PC-3 (cell line): ENCODE results near the gene TNNT1. TPM values are rescaled to one million over a fixed set of nuclear protein-coding genes. Genes with fewer than 3 reads are reported as not detected.

ENCODE experiments used
- ATAC-seq: fragments of 200-7000 bp; cut with Tn5 transposase; 2 replicates; pipeline ENCODE4 v1.9.1; 2020; ENCODE audit warnings: mild to moderate bottlenecking, moderate library complexity
- BruUV-seq: library from RNA; stranded (reverse); fragments of 400-500 nt; replicated peaks from 2 replicates; lab custom pipeline; 2021; lab: Mats Ljungman, UMichigan
- CTCF ChIA-PET: fragments of 300-600 bp; sonication (Branson Sonifier 250); formaldehyde crosslinking; loops from one replicate; lab custom pipeline; 2022; ENCODE audit warnings: antibody characterized with exemption; lab: Charles Lee
- POLR2A ChIA-PET: fragments of 300-600 bp; sonication (Branson Sonifier 250); formaldehyde crosslinking; loops from one replicate; lab custom pipeline; 2022; ENCODE audit warnings: antibody characterized with exemption; ENCODE audit not compliant: unreplicated experiment; lab: Charles Lee
- DNase-seq: peaks from one replicate; pipeline ENCODE4 v3.0.0-alpha.2; 2015
- H2AFZ ChIP-seq: fragments of 300-600 bp; sonication (generic); 2 replicates; pipeline ENCODE4 v1.6.0; 2016; ENCODE audit warnings: antibody characterized with exemption, low read length
- H3F3A ChIP-seq: fragments of 300-600 bp; sonication (generic); one replicate; pipeline ENCODE4 v1.6.0; 2017; ENCODE audit warnings: antibody characterized with exemption, low read length, control low read depth, mild to moderate bottlenecking; ENCODE audit not compliant: unreplicated experiment
- H3K27ac ChIP-seq: fragments of 300-600 bp; sonication (generic); 2 replicates; pipeline ENCODE4 v1.5.1; 2016; ENCODE audit warnings: mild to moderate bottlenecking, low read length
- H3K27me3 ChIP-seq: fragments of 300-600 bp; sonication (generic); 2 replicates; pipeline ENCODE4 v1.6.1; 2016; ENCODE audit warnings: low read length, mixed read lengths
- H3K36me3 ChIP-seq: fragments of 300-600 bp; sonication (generic); 2 replicates; pipeline ENCODE4 v1.6.1; 2016; ENCODE audit warnings: low read depth, mixed run types, low read length, mixed read lengths
- H3K4me1 ChIP-seq: fragments of 300-600 bp; sonication (generic); 2 replicates; pipeline ENCODE4 v1.5.1; 2016; ENCODE audit warnings: low read length; ENCODE audit not compliant: insufficient read depth
- H3K4me2 ChIP-seq: fragments of 300-600 bp; sonication (generic); 2 replicates; pipeline ENCODE4 v1.6.0; 2016; ENCODE audit warnings: low read length
- H3K4me3 ChIP-seq: fragments of 300-600 bp; sonication (generic); 2 replicates; pipeline ENCODE4 v1.5.1; 2016; ENCODE audit warnings: mild to moderate bottlenecking, low read length, mixed read lengths
- H3K79me2 ChIP-seq: fragments of 300-600 bp; sonication (generic); 2 replicates; pipeline ENCODE4 v1.6.1; 2017; ENCODE audit warnings: low read length, mixed read lengths
- H3K9ac ChIP-seq: fragments of 300-600 bp; sonication (generic); 2 replicates; pipeline ENCODE4 v1.6.0; 2016; ENCODE audit warnings: mild to moderate bottlenecking, low read length
- H3K9me2 ChIP-seq: fragments of 300-600 bp; sonication (generic); replicated peaks from 2 replicates; pipeline ENCODE4 v1.6.1; 2016; ENCODE audit warnings: mixed run types, low read length, mixed read lengths
- H3K9me3 ChIP-seq: fragments of 300-600 bp; sonication (generic); 2 replicates; pipeline ENCODE4 v1.6.1; 2016; ENCODE audit warnings: low read length, mixed read lengths
- H4K20me1 ChIP-seq: fragments of 300-600 bp; sonication (generic); 2 replicates; pipeline ENCODE4 v1.6.1; 2016; ENCODE audit warnings: low read length, mixed read lengths
- EZH2 ChIP-seq: fragments of 300-600 bp; sonication (generic); IDR thresholded peaks from one replicate; pipeline ENCODE4 v1.6.1; 2017; ENCODE audit warnings: antibody characterized with exemption, mild to moderate bottlenecking, low read length; ENCODE audit not compliant: unreplicated experiment
- EZH2phosphoT487 ChIP-seq: fragments of 300-600 bp; sonication (generic); IDR thresholded peaks from 2 replicates; pipeline ENCODE4 v1.6.1; 2018; ENCODE audit warnings: mild to moderate bottlenecking, antibody characterized with exemption, low read length, borderline replicate concordance
- intact Hi-C: fragments of 100-400 bp; cut with micrococcal nuclease; formaldehyde crosslinking; loops from 2 replicates; pipeline ENCODE4 v1.9.0; 2023
- total RNA-seq: library from RNA; depleted of rRNA; stranded (reverse); fragments of >200 nt; gene quantifications from 2 replicates; pipeline ENCODE4 v1.2.3, GENCODE V29; 2014
- TF ChIP-seq, protein P1 (sequence below): fragments of 300-600 bp; sonication (generic); conservative IDR thresholded peaks from 2 replicates; pipeline ENCODE4 v1.5.1; 2017; ENCODE audit warnings: antibody characterized with exemption, low read depth, mild to moderate bottlenecking, low read length

Gene TNNT1
- total RNA-seq, 1 experiment from 2014 or later, result 266 TPM

- peaks cover 21% of the 10 kb centered on the region for H3K4me1 ChIP-seq
- no peaks in the 10 kb centered on the region for H3K36me3 ChIP-seq
- H3K4me2 ChIP-seq, result no peak overlapping the region
- no peak overlapping the region for H3K9ac ChIP-seq
- H3K27me3 ChIP-seq, result peaks cover 6% of the 10 kb centered on the region
- TF ChIP-seq EZH2 (no peak), EZH2phosphoT487 (no peak)
- TF ChIP-seq, protein P1, sequence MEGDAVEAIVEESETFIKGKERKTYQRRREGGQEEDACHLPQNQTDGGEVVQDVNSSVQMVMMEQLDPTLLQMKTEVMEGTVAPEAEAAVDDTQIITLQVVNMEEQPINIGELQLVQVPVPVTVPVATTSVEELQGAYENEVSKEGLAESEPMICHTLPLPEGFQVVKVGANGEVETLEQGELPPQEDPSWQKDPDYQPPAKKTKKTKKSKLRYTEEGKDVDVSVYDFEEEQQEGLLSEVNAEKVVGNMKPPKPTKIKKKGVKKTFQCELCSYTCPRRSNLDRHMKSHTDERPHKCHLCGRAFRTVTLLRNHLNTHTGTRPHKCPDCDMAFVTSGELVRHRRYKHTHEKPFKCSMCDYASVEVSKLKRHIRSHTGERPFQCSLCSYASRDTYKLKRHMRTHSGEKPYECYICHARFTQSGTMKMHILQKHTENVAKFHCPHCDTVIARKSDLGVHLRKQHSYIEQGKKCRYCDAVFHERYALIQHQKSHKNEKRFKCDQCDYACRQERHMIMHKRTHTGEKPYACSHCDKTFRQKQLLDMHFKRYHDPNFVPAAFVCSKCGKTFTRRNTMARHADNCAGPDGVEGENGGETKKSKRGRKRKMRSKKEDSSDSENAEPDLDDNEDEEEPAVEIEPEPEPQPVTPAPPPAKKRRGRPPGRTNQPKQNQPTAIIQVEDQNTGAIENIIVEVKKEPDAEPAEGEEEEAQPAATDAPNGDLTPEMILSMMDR, result no peak
- DNase-seq (no peak), ATAC-seq (no peak)
- ChIA-PET CTCF (no interaction called here), POLR2A (no interaction called here)
- BruUV-seq, result no TSS peak
- H3K9me2 ChIP-seq, result no peaks in the 10 kb centered on the region
- H3K9me3 ChIP-seq, result no peaks in the 10 kb centered on the region
- H3K79me2 ChIP-seq, result no peaks in the 10 kb centered on the region
- no peak overlapping the region for H3K27ac ChIP-seq
- intact Hi-C loops, result no loop called here
- H3K4me3 ChIP-seq, result no peak overlapping the region
- no peak overlapping the region for H2AFZ ChIP-seq
- H4K20me1 ChIP-seq, result no peaks in the 10 kb centered on the region
- no peaks in the 10 kb centered on the region for H3F3A ChIP-seq
These were observed 26.3 kb upstream of the TNNT1 start for GRCh38 chr19:55175117-55175867.

DNA sequence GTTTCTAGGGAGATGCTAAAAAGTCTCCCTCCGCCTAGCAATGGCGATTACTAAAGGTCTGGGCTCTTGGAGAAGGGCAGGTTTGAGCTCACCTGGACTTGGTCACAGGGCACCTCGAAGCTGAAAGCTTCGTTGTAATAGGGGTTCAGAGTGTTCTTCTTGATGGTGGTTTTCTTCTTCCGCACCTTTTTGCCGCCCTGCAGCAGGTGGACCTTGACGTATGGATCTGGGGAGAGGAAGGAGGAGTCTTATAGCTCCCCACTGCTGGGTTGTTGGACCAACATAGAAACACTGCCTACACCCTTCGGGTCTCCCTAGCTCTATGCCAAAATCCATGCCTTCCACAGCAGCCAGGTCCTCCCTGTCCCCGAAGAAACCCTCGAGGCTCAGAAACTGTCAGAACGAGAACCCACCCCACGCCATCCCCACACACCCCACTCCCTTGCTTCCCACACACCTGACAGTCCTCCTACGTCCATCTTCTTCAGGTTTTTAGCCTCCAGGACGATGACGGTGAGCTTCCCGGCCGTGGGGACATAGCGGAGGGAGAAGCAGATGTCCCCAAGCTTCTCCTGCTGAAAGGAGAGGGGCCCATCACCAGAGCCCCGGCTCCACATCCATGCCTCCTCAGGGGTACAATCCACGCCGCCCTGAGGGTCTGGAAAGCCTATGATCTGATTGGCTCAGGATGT lies 25.6 kb upstream of the TNNT1 start:
- H3K4me2 ChIP-seq, result peak overlapping the region; percentile 84
- H3K79me2 ChIP-seq, result no peaks in the 10 kb centered on the region
- H2AFZ ChIP-seq, result no peak overlapping the region
- intact Hi-C loops, result loop anchor here (5.0 kb wide), 1 partner anchor 38 kb away; no protein-coding TSS in a partner anchor
- no peaks in the 10 kb centered on the region for H3K9me2 ChIP-seq
- H4K20me1 ChIP-seq, result no peaks in the 10 kb centered on the region
- H3K27ac ChIP-seq, result no peak overlapping the region
- no peak for ATAC-seq
- H3K4me1 ChIP-seq, result peaks cover 17% of the 10 kb centered on the region
- H3F3A ChIP-seq, result no peaks in the 10 kb centered on the region
- ChIA-PET CTCF (no interaction called here), POLR2A (no interaction called here)
- peak overlapping the region; percentile 73; the same call in 1 of the 2 replicates for H3K4me3 ChIP-seq
- H3K9me3 ChIP-seq, result no peaks in the 10 kb centered on the region
- H3K9ac ChIP-seq, result no peak overlapping the region
- peaks cover 1% of the 10 kb centered on the region for H3K27me3 ChIP-seq
- H3K36me3 ChIP-seq, result no peaks in the 10 kb centered on the region
- no TSS peak for BruUV-seq
- TF ChIP-seq EZH2phosphoT487, result no peak
- TF ChIP-seq EZH2, result no peak
- TF ChIP-seq, protein P1, result no peak
- no peak for DNase-seq
